Head of caudate nucleus (tissue), 42 donors: ENCODE results near the gene SPDYE18.
"Not testable (repeated sequence)": the region's sequence is repeated elsewhere in the genome, so short reads cannot be mapped to it uniquely, and the experiment has no call there.

Experiments used
- DNase-seq, 42 donors: peaks; one replicate each; pipeline versions ENCODE4 v3.0.0 to v3.0.0-alpha.2; 2020 to 2021; ENCODE audit warnings: mixed read lengths in 7 of 42
- intact Hi-C: fragments of 100-400 bp; cut with DNase I; formaldehyde crosslinking; loops from one replicate; pipeline ENCODE4 v1.15.0; 2022

Gene SPDYE18

DNA sequence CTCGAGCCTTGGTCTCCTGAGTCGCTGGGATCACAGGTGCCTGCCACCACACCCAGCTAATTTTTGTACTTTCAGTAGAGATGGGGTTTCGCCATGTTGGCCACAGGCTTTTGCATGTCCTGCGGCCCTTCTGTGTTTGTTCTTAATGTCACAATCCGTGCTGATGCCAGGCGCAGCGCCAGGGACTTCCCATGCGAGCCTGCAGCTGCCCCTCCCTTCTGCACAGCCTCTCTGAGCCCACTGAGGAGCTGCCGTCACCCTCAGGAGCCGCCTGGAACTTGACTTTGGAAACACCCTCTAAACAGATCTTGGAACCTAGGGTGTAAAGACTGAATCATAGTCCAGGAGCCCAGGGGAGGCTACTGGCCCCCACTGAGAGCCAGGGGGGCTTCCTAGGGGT lies 54.4 kb downstream of the SPDYE18 start:
- intact Hi-C loops = not testable (repeated sequence)
- peak in 5 of 42 donors; percentile 12 to 36 (median 15) for DNase-seq

DNA sequence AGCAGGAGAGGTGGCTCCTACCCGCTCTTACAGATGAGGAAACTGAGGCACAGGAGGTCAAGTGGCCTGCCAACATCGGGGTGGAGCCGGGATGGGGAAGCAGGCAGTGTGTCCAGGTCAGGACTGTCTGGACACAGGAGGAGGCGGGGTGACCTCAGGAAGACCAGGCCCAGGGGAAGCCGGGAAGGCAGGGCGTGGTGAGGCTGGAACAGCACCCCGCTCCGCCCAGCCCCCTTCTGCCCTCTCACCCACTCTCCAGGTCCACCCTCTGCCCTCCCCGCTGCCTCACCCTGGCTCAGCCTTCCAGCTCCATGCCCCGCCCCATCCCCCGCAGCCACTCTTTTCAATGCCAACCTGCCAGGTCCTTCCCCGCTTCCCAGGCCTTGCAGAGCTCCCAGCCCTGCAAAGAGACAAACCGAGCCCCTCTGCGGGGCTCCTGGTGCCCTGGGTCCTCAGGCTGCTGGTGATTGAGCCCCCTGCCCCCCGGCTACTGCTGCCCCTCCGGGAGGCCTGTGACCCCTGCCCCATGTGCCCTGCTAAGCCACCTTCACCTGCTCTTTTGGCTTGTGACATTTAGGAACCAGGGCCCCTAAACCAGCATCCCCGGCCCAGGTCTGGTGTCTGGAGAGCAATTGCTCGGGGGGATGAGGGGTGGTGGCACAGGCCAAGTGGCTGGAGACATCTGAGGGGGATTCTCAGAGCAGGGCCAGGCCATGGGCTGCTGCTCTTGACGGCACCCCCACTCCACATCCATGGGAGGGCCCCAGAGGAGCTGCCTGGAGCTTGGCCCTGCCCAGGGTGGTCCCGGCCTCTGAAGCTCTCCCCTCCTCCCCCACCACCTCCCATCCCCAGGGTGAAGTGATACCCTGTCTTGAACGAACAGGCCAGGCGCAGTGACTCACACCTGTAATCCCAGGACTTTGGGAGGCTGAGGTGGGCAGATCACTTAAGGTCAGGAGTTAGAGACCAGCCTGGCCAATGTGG lies 55.9 kb downstream of the SPDYE18 start:
- intact Hi-C loops, DNase-seq: not testable (repeated sequence)

DNA sequence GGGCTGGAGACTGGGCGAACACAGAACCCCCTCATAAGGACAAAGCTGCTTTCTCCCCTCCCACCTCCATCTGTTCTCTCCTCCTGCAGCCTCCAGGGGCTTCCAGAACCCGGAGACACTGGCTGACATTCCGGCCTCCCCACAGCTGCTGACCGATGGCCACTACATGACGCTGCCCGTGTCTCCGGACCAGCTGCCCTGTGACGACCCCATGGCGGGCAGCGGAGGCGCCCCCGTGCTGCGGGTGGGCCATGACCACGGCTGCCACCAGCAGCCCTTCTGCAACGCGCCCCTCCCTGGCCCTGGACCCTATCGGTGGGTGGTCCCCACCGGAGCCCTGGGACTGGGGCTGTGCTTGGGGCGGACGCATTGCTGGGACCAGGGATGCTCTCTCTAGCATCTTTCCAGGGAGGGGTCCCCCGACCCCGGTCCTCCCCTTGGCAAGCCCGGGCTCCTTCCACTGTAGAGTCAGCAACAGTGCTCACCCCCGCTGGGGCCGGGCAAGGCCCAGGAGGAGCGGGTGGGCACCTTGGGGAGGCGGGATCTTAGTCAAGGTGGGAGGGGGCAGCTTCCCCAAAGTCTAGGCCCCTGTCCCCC lies 56.8 kb downstream of the SPDYE18 start:
- intact Hi-C loops, DNase-seq: not testable (repeated sequence)

DNA sequence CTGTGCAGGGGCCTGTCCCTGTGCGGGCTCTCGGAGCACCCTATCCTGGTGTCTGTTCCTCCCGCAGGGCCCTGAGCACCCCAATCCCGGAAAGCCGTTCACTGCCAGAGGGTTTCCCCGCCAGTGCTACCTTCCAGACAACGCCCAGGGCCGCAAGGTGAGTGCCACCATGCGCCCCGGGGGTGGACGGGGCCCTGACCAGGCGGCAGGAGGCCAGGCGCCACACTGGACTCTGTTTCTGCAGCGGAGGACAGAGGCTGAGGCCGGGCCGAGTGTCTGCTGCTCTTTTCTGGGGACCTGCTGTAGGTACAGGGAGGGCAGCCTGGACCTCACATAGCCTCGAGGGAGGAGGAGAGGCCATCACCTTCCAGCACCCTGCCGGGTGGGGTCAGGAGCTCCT lies 58.2 kb downstream of the SPDYE18 start:
- intact Hi-C loops, DNase-seq: not testable (repeated sequence)

DNA sequence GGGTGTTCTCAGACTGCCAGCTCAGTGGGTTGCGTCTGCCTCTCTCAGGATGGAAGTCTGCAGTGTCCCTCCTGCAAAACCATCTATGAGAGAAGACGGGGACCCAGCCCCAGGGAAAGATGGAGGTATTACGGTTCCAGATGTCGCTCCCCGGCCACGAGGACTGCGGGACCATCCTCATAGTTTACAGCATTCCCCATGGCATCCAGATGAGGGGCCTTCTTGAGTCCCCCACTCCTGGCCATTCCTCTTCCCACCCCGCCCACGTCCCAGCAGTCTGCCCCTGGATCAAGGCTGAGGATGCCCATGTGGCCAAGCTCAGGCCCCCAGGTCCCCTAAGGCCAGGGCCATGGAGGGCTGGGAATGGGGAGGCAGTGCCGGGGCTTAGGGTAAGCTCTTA lies 59.1 kb downstream of the SPDYE18 start:
- intact Hi-C loops, DNase-seq: not testable (repeated sequence)

DNA sequence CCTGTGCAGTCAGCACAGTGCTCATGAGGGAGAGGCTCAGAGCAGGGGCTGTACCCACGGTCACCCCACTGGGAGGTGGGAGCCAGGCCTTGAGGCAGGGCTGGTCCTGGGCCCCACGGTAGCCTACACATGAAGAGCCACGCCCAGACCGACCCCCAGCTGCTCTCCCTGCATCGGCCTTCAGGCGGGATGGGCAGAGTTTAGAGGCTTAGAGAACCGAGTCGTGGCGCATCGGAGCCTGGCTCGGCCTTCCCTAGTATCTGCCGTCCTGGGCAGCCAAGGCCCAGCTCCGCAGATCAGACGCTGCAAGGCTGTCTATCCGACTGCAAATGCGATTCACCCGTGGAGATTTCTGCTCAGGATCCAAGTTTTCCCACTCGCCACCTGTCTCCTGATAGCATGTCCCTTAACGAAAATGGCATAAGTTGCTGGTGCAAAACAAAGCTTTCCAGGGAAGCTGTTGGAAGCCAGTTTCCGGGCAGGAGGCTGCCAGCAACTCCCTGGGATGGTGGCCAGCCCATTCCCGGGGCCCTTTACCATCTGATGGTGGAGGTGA lies 59.6 kb downstream of the SPDYE18 start:
- DNase-seq, intact Hi-C loops: not testable (repeated sequence)

DNA sequence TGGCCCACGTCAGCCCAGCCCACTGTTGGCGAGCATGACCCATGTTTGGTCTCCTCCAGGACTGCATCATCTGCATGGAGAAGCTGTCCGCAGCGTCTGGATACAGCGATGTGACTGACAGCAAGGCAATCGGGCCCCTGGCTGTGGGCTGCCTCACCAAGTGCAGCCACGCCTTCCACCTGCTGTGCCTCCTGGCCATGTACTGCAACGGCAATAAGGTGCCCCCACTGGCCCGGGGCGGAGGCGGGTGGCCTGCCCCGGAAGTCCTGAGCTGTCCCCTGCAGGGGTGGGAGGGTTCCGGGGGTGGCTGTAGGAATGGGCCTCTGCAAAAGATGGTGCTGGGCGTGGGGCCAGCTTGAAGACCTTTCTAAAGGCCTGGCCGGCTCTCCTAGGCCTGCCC lies 60.3 kb downstream of the SPDYE18 start:
- intact Hi-C loops, DNase-seq: not testable (repeated sequence)
